PC-3 (cell line): ENCODE data around the gene PTPRB. TPM values are rescaled to one million over a fixed set of nuclear protein-coding genes. Genes with fewer than 3 reads are reported as not detected.

Source experiments
- ATAC-seq: fragments of 200-7000 bp; cut with Tn5 transposase; 2 replicates; pipeline ENCODE4 v1.9.1; 2020; ENCODE audit warnings: mild to moderate bottlenecking, moderate library complexity
- BruUV-seq: library from RNA; stranded (reverse); fragments of 400-500 nt; replicated peaks from 2 replicates; lab custom pipeline; 2021; lab: Mats Ljungman, UMichigan
- CTCF ChIA-PET: fragments of 300-600 bp; sonication (Branson Sonifier 250); formaldehyde crosslinking; loops from one replicate; lab custom pipeline; 2022; ENCODE audit warnings: antibody characterized with exemption; lab: Charles Lee
- POLR2A ChIA-PET: fragments of 300-600 bp; sonication (Branson Sonifier 250); formaldehyde crosslinking; loops from one replicate; lab custom pipeline; 2022; ENCODE audit warnings: antibody characterized with exemption; ENCODE audit not compliant: unreplicated experiment; lab: Charles Lee
- DNase-seq: peaks from one replicate; pipeline ENCODE4 v3.0.0-alpha.2; 2015
- H2AFZ ChIP-seq: fragments of 300-600 bp; sonication (generic); 2 replicates; pipeline ENCODE4 v1.6.0; 2016; ENCODE audit warnings: antibody characterized with exemption, low read length
- H3F3A ChIP-seq: fragments of 300-600 bp; sonication (generic); one replicate; pipeline ENCODE4 v1.6.0; 2017; ENCODE audit warnings: antibody characterized with exemption, low read length, control low read depth, mild to moderate bottlenecking; ENCODE audit not compliant: unreplicated experiment
- H3K27ac ChIP-seq: fragments of 300-600 bp; sonication (generic); 2 replicates; pipeline ENCODE4 v1.5.1; 2016; ENCODE audit warnings: mild to moderate bottlenecking, low read length
- H3K27me3 ChIP-seq: fragments of 300-600 bp; sonication (generic); 2 replicates; pipeline ENCODE4 v1.6.1; 2016; ENCODE audit warnings: low read length, mixed read lengths
- H3K36me3 ChIP-seq: fragments of 300-600 bp; sonication (generic); 2 replicates; pipeline ENCODE4 v1.6.1; 2016; ENCODE audit warnings: low read depth, mixed run types, low read length, mixed read lengths
- H3K4me1 ChIP-seq: fragments of 300-600 bp; sonication (generic); 2 replicates; pipeline ENCODE4 v1.5.1; 2016; ENCODE audit warnings: low read length; ENCODE audit not compliant: insufficient read depth
- H3K4me2 ChIP-seq: fragments of 300-600 bp; sonication (generic); 2 replicates; pipeline ENCODE4 v1.6.0; 2016; ENCODE audit warnings: low read length
- H3K4me3 ChIP-seq: fragments of 300-600 bp; sonication (generic); 2 replicates; pipeline ENCODE4 v1.5.1; 2016; ENCODE audit warnings: mild to moderate bottlenecking, low read length, mixed read lengths
- H3K79me2 ChIP-seq: fragments of 300-600 bp; sonication (generic); 2 replicates; pipeline ENCODE4 v1.6.1; 2017; ENCODE audit warnings: low read length, mixed read lengths
- H3K9ac ChIP-seq: fragments of 300-600 bp; sonication (generic); 2 replicates; pipeline ENCODE4 v1.6.0; 2016; ENCODE audit warnings: mild to moderate bottlenecking, low read length
- H3K9me2 ChIP-seq: fragments of 300-600 bp; sonication (generic); replicated peaks from 2 replicates; pipeline ENCODE4 v1.6.1; 2016; ENCODE audit warnings: mixed run types, low read length, mixed read lengths
- H3K9me3 ChIP-seq: fragments of 300-600 bp; sonication (generic); 2 replicates; pipeline ENCODE4 v1.6.1; 2016; ENCODE audit warnings: low read length, mixed read lengths
- H4K20me1 ChIP-seq: fragments of 300-600 bp; sonication (generic); 2 replicates; pipeline ENCODE4 v1.6.1; 2016; ENCODE audit warnings: low read length, mixed read lengths
- EZH2 ChIP-seq: fragments of 300-600 bp; sonication (generic); IDR thresholded peaks from one replicate; pipeline ENCODE4 v1.6.1; 2017; ENCODE audit warnings: antibody characterized with exemption, mild to moderate bottlenecking, low read length; ENCODE audit not compliant: unreplicated experiment
- EZH2phosphoT487 ChIP-seq: fragments of 300-600 bp; sonication (generic); IDR thresholded peaks from 2 replicates; pipeline ENCODE4 v1.6.1; 2018; ENCODE audit warnings: mild to moderate bottlenecking, antibody characterized with exemption, low read length, borderline replicate concordance
- intact Hi-C: fragments of 100-400 bp; cut with micrococcal nuclease; formaldehyde crosslinking; loops from 2 replicates; pipeline ENCODE4 v1.9.0; 2023
- total RNA-seq: library from RNA; depleted of rRNA; stranded (reverse); fragments of >200 nt; gene quantifications from 2 replicates; pipeline ENCODE4 v1.2.3, GENCODE V29; 2014
- TF ChIP-seq, protein P1 (sequence below): fragments of 300-600 bp; sonication (generic); conservative IDR thresholded peaks from 2 replicates; pipeline ENCODE4 v1.5.1; 2017; ENCODE audit warnings: antibody characterized with exemption, low read depth, mild to moderate bottlenecking, low read length

PTPRB gene
- total RNA-seq, 1 experiment from 2014 or later: 0.66 TPM

- H3K4me3 ChIP-seq: no peak overlapping the region
- no peak overlapping the region for H3K27ac ChIP-seq
- H3K9ac ChIP-seq: no peak overlapping the region
- H3K36me3 ChIP-seq: no peaks in the 10 kb centered on the region
- no peaks in the 10 kb centered on the region for H3K9me3 ChIP-seq
- CTCF ChIA-PET: no interaction called here
- intact Hi-C loops: no loop called here
- H3K27me3 ChIP-seq: no peaks in the 10 kb centered on the region
- no peaks in the 10 kb centered on the region for H3K9me2 ChIP-seq
- H3K79me2 ChIP-seq: no peaks in the 10 kb centered on the region
- no peak for DNase-seq
- H3K4me1 ChIP-seq: no peaks in the 10 kb centered on the region
- ATAC-seq: no peak
- no TSS peak for BruUV-seq
- POLR2A ChIA-PET: interaction anchor here (0.6 to 0.7 kb wide), 2 partner anchors 74 to 1100 kb away, joined by 4 read pairs; no protein-coding TSS in a partner anchor
- TF ChIP-seq EZH2phosphoT487 (no peak), EZH2 (no peak)
- TF ChIP-seq, protein P1, sequence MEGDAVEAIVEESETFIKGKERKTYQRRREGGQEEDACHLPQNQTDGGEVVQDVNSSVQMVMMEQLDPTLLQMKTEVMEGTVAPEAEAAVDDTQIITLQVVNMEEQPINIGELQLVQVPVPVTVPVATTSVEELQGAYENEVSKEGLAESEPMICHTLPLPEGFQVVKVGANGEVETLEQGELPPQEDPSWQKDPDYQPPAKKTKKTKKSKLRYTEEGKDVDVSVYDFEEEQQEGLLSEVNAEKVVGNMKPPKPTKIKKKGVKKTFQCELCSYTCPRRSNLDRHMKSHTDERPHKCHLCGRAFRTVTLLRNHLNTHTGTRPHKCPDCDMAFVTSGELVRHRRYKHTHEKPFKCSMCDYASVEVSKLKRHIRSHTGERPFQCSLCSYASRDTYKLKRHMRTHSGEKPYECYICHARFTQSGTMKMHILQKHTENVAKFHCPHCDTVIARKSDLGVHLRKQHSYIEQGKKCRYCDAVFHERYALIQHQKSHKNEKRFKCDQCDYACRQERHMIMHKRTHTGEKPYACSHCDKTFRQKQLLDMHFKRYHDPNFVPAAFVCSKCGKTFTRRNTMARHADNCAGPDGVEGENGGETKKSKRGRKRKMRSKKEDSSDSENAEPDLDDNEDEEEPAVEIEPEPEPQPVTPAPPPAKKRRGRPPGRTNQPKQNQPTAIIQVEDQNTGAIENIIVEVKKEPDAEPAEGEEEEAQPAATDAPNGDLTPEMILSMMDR: no peak
- no peaks in the 10 kb centered on the region for H3F3A ChIP-seq
- H3K4me2 ChIP-seq: no peak overlapping the region
- no peaks in the 10 kb centered on the region for H4K20me1 ChIP-seq
- H2AFZ ChIP-seq: no peak overlapping the region
Measured at GRCh38 chr12:70486588-70486987, 150.6 kb downstream of the PTPRB start.

- no peaks in the 10 kb centered on the region for H3K27me3 ChIP-seq
- H4K20me1 ChIP-seq: no peaks in the 10 kb centered on the region
- no peak overlapping the region for H3K9ac ChIP-seq
- no peak overlapping the region for H3K4me2 ChIP-seq
- no peaks in the 10 kb centered on the region for H3F3A ChIP-seq
- DNase-seq (no peak), ATAC-seq (no peak)
- TF ChIP-seq EZH2 (no peak), EZH2phosphoT487 (no peak)
- TF ChIP-seq, protein P1: no peak
- H3K9me2 ChIP-seq: no peaks in the 10 kb centered on the region
- no peaks in the 10 kb centered on the region for H3K79me2 ChIP-seq
- H3K4me1 ChIP-seq: no peaks in the 10 kb centered on the region
- intact Hi-C loops: no loop called here
- no peak overlapping the region for H3K4me3 ChIP-seq
- no peak overlapping the region for H3K27ac ChIP-seq
- ChIA-PET POLR2A (no interaction called here), CTCF (no interaction called here)
- no peaks in the 10 kb centered on the region for H3K9me3 ChIP-seq
- no peak overlapping the region for H2AFZ ChIP-seq
- no peaks in the 10 kb centered on the region for H3K36me3 ChIP-seq
- BruUV-seq: no TSS peak
Measured at GRCh38 chr12:70485704-70486103, 151.5 kb downstream of the PTPRB start.

DNA sequence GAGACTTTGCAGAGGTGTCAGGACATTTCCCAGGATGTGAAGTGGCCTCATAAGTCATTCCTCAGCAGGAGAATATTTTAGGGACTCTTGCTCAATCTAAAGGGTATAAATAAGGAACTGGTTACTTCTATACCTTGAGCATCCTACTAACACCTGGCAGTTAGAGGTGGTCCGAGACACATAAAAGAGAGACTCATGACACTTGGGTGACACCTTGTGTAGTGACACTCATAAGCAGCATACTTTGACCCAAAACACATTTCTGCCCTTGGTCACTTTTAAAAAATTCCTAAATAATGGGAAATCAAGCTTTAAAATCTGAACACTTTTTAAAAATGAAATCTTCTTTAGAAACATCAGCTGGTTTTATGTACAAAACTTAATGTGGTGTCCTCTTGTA, 152.8 kb downstream of the PTPRB start:
- no peak for DNase-seq
- Histone ChIP-seq H3K4me3 (no peak overlapping the region), H3K9me2 (no peaks in the 10 kb centered on the region), H3K4me1 (no peaks in the 10 kb centered on the region), H3K36me3 (no peaks in the 10 kb centered on the region), H3K9me3 (no peaks in the 10 kb centered on the region), H3F3A (no peaks in the 10 kb centered on the region), H3K27ac (no peak overlapping the region), H3K79me2 (no peaks in the 10 kb centered on the region), H3K27me3 (no peaks in the 10 kb centered on the region), H2AFZ (no peak overlapping the region), H3K9ac (no peak overlapping the region), H4K20me1 (no peaks in the 10 kb centered on the region), H3K4me2 (no peak overlapping the region)
- POLR2A ChIA-PET: interaction anchor here (0.6 kb wide), 1 partner anchor 15 kb away, joined by 3 read pairs; no protein-coding TSS in a partner anchor
- CTCF ChIA-PET: no interaction called here
- no TSS peak for BruUV-seq
- TF ChIP-seq EZH2 (no peak), EZH2phosphoT487 (no peak)
- TF ChIP-seq, protein P1: no peak
- no peak for ATAC-seq
- intact Hi-C loops: no loop called here
